Stimulated activated CD4-positive, alpha-beta T cell treated with anti-CD3 and anti-CD28 coated beads, Interleukin-4, amount 100 ng/mL, for 24 hours (primary cell): ENCODE measurements around the gene CRYBB1.

Experiments used
- DNase-seq: peaks from one replicate; pipeline ENCODE4 v3.0.0-alpha.2; 2020

CRYBB1 gene

DNA sequence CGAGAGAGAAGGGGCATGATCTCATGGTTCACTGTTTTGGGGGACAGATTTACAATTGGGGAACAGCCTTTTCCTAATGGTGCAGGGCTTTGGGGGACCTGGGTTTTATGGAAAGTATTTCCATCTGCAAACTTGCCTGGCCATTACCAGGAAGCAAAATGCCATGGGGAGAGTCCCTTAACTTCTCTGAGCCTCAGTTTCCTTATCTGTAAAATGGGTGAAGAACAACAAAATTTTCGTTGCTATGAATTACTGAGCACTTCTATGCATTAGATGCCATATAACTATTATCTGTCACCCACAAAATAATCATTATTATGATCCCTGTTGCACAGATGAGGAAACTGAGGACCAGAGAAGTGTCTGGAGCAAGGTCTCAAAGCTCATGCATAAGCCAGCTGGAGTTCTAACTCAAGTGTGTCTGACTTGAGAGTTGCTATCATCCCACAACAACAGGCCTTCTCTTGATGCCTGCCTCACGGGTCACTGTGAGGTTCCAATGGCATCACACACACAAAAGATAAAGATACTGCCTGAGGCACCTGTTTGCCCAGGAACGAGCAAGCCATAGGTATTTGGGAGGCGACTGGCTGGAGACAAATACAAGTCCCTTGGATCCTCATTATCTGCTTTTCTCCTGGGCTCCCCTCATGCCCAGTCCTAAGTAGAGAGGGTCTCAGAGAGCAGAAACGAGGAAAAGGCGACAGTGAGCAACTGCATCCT, 43.7 kb downstream of the CRYBB1 start:
- no peak for DNase-seq

DNA sequence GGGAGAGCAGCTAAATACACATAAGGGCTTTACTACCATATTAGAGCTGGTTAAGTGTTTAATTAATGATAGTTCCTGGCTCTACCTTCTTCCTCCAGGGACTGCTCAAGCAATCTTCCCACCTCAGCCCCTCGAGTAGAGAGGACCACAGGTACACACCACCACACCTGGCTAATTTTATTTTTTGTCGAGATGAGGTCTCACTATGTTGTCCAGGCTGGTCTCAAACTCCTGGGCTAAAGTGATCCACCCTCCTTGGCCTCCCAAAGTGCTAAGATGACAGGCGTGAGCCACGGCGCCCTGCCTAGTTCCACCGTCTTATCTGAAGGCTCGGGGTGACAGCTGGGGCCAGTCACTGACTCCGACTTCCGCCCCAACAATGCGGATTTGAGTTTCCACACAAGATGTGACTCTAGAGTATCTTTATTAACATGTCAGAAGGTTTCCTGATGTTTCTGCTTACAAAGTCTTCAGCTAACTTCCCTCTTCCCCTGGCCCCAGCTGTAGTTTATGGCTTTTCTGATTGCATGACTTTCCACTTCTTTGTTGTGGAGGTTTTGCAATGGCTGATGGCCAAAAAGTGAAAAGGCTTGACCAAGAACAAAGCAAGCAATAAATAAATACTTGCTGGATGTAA, 44.7 kb downstream of the CRYBB1 start:
- DNase-seq, result no peak

- no peak for DNase-seq
Measured at GRCh38 chr22:26570864-26571525, 46.8 kb downstream of the CRYBB1 start.

GRCh38 chr22:26570115-26570514, 47.7 kb downstream of the CRYBB1 start:
- DNase-seq, result no peak

- no peak for DNase-seq
Measured at GRCh38 chr22:26568207-26568706, 49.6 kb downstream of the CRYBB1 start.

GRCh38 chr22:26567610-26568009, 50.2 kb downstream of the CRYBB1 start:
- DNase-seq, result no peak

- no peak for DNase-seq
Measured at GRCh38 chr22:26566994-26567393, 50.8 kb downstream of the CRYBB1 start.

DNA sequence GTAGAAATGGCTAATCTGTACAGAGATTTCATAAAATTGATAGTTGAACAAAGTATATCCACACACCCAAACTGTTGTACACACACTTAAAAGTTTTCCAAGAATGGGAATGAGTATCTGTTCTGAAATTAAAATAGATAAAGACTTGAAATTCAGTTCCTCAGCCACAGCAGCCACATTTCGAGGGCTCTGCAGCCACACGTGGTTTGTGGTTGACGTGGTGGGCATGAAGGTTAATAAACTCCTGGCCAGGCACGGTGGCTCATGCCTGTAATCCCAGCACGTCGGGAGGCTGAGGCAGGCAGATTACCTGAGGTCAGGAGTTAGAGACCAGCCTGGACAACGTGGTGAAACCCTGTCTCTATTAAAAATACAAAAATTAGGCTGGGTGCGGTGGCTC, 51.9 kb downstream of the CRYBB1 start:
- DNase-seq, result no peak

GRCh38 chr22:26565181-26565580, 52.6 kb downstream of the CRYBB1 start:
- DNase-seq, result no peak

GRCh38 chr22:26564672-26565071, 53.2 kb downstream of the CRYBB1 start:
- DNase-seq, result no peak

GRCh38 chr22:26564181-26564580, 53.6 kb downstream of the CRYBB1 start:
- no peak for DNase-seq

DNA sequence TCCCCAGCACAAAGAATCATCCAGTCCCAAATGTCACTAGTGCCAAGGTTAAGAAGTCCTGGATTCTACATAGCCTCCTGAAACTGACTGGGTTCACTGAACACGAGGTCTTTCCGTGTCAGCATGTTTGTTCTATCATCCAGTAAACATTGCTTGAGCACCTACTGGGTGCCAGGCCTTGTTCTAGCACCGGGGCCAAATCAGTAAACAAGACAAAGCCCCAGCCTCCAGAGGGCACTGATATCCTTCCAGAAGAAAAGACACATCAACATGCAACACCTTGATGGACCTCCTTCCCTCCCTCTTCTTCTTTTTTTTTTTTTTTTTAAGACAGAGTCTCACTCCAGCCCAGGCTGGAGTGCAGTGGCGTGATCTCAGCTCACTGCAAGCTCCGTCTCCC, 54.8 kb downstream of the CRYBB1 start:
- no peak for DNase-seq

GRCh38 chr22:26561756-26562417, 55.9 kb downstream of the CRYBB1 start:
- DNase-seq, result no peak

DNA sequence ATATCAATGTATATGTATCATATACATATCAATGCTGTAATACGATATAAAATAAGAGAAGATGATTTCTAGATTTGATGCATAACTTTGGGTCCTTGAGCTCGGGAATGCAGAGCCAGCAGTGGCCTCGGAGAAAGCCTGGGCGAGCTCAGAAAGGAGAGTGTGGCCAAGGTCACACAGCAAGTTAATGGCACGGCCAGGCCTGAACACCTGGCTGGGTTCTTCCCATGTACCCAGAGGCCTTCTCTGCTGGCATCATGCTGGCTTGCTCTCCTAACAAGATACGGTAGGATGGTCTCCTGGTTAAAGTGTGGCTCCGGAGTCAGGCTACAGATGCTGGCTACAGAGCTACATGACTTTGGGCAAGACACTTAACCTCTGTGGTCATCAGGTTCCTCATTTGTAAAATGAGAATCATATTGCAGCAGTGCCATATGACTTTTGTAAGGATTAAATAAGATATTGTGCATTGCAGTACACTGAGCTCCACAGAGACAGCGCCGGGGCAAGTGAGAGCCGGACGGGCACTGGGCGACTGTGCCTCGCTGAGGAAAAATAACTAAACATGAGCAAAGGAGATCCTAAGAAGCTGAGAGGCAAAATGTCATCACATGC, 57.8 kb downstream of the CRYBB1 start:
- no peak for DNase-seq

GRCh38 chr22:26558248-26558895, 59.5 kb downstream of the CRYBB1 start:
- no peak for DNase-seq

- DNase-seq, result no peak
Measured at GRCh38 chr22:26556904-26557303, 60.9 kb downstream of the CRYBB1 start.

DNA sequence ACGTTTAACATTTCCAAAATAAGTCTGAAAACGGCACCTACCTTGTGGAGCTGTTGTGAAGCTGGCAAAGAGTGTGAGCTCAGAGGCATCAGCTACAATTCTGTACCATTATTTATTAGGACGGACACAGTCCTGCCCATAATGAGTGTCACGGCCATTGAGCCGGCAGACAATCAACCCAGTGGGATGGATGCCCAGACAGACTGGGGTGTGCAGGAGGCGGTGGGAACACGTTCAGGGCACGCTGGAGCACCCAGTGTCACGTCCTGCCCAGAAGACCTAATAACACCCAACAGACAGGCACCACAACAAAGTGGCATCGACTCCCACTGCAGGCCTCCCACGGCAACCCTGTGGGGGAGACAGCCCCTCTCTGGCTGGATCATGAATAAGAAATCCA, 62.3 kb downstream of the CRYBB1 start:
- DNase-seq, result no peak

GRCh38 chr22:26554956-26555355, 62.9 kb downstream of the CRYBB1 start:
- no peak for DNase-seq

GRCh38 chr22:26553056-26553752, 64.6 kb downstream of the CRYBB1 start:
- DNase-seq, result no peak

GRCh38 chr22:26552466-26552865, 65.4 kb downstream of the CRYBB1 start:
- no peak for DNase-seq

- no peak for DNase-seq
Measured at GRCh38 chr22:26551568-26551967, 66.3 kb downstream of the CRYBB1 start.

DNA sequence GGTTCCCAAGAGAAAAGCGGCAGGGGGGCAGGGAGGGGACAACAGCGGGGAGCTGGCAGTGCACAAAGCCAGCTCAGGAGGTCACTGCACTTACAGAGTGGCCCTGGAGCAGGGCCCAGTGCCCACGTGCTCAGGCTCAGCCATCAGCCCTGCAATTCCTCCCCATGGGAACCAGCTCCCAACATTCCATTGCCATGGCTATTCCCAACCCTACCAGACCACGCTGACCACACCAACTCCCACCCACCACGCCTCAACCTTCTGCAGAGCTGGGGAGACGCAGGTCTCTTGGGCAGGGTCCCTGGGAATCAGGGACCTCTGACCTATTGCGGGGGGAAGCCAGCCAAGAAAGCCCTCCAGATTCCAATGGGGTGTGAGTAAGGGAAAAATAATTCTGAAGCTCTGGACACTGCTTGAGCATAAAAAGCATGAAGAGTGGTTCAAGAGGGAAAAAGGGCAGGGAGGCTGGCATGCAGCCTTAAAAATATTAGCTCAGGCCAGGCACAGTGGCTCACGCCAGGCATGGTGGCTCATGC, 67.3 kb downstream of the CRYBB1 start:
- no peak for DNase-seq
